GM19351 (cell line): ENCODE data around the gene GDPD3.

ENCODE experiments used
- ATAC-seq: cut with Tn5 transposase; IDR thresholded peaks from one replicate; pipeline ENCODE4 v1.9.1; 2021; ENCODE audit warnings: mild to moderate bottlenecking, moderate library complexity; ENCODE audit not compliant: unreplicated experiment

GDPD3 gene, protein sequence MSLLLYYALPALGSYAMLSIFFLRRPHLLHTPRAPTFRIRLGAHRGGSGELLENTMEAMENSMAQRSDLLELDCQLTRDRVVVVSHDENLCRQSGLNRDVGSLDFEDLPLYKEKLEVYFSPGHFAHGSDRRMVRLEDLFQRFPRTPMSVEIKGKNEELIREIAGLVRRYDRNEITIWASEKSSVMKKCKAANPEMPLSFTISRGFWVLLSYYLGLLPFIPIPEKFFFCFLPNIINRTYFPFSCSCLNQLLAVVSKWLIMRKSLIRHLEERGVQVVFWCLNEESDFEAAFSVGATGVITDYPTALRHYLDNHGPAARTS

DNA sequence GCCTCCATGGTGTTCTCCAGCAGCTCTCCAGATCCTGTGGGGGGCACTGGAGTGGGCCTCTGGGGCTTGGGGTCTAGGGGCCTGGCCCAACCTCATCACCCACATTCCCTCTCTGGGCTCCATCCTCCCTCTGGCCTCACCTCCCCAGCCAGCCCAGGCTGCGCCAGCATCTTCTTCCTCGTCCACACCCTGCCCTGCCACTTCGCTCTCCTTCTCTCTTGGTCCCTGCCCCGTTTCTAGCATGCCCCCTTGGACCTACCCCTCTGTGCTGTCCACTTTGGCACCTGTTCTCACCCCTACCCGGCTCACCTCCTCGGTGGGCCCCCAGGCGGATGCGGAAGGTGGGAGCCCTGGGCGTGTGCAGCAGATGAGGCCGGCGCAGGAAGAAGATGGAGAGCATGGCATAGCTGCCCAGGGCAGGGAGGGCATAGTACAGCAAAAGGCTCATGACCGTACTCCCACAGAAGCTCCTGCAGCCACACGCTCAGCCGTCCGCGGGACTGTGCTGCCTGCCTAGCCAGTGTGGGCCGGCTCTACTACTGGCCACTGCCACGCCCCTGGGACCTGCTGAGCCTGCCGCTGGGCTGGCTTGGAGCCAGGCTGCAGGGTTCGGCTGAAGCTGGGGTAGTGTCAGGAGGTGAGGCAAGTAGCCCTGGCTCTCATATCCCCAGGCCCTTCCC is at the start of gene GDPD3:
Gene GDPD3 (minus strand): TSS at position 507 of the 680 bp plus-strand sequence. CDS start 59 bp downstream, at position 448.
- no peak for ATAC-seq

DNA sequence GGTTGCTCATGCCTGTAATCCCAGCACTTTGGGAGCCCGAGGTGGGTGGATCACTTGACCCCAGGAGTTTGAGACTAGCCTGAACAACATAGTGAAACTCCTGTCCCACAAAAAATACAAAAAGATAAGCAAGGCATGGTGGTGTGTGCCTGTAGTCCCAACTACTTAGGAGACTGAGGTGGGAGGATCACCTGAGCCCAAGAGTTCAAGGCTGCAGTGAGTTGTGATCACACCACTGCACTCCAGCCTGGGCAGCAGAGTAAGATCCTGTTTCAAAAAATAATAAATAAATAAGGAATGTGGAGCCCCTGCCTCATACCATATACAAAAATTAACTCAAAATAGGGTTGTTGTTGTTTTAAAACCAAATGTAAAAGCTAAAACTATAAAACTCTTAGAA is 43.9 kb upstream of the GDPD3 start:
- ATAC-seq, result no peak

DNA sequence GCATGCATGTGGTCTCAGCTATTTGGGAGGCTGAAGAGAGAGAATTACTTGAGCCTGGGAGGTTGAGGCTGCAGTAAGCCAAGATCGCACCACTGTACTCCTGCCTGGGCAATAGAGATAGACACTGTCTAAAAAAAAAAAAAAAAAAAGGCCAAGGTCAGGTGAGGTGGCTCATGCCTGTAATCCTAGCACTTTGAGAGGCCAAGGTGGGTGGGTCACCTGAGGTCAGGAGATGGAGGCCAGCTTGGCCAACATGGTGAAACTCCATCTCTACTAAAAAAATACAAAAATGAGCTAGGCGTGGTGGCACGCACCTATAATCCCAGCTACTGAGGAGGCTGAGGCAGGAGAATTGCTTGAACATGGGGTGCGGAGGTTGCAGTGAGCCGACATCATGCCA is 41.9 kb upstream of the GDPD3 start:
- ATAC-seq, result no peak

DNA sequence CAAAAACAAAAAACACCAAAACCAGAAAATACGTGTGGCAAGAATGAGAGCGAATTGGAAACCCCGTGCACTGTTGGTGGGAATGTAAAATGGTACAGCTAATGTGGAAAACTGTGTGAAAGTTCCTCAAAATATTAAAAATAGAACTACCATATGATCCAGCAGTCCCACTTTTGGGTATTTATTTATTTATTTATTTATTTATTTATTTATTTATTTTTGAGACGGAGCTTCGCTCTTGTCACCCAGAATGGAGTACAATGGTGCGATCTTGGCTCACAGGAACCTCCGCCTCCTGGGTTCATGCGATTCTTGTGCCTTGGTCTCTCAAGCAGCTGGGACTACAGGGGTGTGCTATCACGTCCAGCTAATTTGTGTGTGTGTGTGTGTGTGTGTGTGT is 39.2 kb upstream of the GDPD3 start:
- no peak for ATAC-seq

DNA sequence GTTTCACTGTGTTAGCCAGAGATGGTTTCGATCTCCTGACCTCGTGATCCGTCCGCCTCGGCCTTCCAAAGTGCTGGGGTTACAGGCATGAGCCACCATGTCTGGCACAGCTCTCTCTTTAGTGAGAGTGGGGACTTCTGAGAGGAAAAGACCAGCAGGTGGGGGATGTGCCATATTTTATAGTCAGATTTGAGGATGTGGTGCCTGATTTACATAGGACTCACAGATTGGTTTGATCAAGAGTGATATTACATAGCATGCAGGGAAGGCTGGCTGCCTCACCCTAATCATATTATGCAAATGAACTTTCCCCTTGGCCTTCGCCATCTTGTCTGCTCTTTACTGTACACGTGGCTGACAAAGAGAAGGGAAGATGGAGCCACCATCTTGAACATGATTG is 37.8 kb upstream of the GDPD3 start:
- ATAC-seq, result no peak

DNA sequence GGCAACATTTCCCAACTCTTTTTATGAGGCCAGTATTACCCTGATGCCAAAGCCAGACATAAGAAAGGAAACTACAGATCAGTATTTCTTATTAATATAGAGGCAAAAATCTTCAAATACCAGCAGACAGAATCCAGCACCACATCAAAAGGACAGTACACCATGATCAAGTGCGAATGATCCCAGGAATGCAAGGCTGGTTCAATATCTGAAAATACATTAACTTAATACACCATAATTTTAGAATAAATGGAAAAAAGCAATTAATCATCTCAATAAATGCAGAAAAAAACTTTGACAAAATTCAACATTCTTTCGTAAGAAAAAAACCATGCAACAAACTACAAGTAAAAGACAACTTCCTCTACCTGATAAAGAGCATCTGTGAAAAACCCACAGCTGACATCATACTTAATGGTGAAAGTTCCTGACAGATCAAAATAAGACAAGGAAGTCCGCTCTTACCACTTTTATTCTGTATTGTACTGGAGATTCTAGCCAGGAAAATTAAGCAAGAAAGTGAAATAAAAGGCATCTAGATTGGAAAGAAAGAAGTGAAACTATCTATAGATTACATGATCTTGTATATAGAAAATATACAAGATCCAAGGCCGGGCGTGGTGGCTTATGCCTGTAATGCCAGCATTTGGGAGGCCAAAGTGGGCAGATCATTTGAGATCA is 36.1 kb upstream of the GDPD3 start:
- ATAC-seq, result no peak

DNA sequence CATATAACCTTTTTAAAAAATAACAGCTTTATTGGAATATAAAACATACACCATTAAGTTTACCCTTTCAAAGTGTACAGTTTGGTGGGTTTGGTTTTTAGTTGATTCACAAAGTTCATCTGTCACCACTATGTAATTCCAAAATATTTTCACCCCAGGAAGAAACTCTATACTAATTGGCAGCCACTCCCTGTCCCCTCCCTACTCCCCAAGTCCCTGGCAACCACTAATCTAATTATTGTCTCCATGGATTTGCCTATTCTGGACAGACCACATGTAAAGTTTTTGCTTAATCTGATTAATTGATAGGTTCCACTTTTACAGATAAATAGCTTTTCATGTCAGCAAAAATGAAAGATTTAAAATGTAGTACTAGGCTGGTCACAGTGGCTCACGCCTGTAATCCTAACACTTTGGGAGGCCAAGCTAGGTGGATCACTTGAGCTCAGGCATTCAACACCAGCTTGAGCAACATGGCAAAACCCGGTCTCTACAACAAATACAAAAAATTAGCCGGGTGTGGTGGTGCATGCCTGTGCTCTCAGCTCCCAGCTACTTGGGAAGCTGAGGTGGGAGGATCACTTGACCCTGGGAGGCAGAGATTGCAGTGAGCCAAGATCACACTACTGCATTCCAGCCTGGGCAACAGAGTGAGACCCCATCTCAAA is 34.6 kb upstream of the GDPD3 start:
- no peak for ATAC-seq

DNA sequence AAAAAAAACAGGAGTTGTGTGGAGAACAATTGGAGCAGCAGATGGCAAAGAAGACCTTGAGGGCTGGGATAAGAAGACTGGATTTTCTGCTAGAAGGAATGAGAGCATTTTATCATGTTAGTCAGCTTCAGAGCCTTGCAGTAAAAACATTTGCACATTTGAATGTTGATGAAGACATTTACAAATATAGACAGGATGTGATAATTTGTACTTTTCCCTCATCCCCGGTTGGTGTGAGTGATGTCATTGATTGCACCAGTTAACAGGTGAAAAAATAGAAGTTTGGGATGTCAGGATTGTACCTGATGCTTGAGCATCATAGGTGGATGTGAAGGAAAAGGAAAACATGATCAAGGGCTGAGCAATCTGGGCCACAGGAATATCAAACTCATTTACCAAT is 32.3 kb upstream of the GDPD3 start:
- ATAC-seq, result no peak

DNA sequence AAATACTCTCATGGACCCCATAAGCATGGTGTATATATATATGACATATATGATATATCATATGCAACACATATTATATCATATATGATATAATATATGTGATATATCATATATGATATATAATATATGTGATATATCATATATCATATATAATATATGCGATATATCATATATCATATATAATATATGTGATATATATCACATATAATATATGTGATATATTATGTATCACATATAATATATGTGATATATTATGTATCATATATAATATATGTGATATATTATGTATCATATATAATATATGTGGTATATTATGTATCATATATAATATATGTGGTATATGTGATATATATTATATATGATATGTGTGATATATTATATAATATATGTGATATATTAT is 31.6 kb upstream of the GDPD3 start:
- ATAC-seq, result no peak

DNA sequence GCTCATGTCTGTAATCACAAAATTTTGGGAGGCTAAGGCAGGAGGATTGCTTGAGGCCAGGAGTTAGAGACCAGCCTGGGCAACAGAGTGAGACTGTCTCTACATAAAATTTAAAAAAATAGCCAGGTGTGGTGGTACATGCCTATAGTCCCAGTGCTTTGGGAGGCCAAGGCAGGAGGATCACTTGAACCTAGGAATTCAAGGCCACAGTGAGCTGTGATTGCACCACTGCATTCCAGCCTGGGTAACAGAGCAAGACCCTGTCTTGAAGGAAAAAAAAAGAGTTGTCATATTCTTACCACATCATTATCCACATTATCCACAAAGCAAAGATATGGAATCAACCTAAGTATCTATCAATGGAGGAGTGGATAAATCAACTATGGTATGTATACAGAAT is 30.7 kb upstream of the GDPD3 start:
- no peak for ATAC-seq

DNA sequence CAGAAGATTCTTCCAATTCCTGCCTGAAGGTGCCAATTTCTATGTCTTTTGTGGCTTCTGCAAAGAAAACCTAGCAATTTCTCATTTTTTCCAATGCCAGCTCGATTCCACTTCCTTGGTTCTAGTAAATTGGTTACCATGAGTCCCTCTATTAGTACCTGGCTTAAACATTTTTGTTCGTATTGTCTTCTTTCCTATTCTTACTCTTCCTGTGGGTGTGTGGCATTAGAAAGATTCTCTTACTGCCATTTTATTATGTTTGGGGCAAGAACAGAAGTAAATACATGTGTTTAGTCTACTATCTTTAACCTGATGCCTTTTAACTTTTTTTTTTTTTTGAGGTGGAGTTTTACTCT is 30.0 kb upstream of the GDPD3 start:
- no peak for ATAC-seq

DNA sequence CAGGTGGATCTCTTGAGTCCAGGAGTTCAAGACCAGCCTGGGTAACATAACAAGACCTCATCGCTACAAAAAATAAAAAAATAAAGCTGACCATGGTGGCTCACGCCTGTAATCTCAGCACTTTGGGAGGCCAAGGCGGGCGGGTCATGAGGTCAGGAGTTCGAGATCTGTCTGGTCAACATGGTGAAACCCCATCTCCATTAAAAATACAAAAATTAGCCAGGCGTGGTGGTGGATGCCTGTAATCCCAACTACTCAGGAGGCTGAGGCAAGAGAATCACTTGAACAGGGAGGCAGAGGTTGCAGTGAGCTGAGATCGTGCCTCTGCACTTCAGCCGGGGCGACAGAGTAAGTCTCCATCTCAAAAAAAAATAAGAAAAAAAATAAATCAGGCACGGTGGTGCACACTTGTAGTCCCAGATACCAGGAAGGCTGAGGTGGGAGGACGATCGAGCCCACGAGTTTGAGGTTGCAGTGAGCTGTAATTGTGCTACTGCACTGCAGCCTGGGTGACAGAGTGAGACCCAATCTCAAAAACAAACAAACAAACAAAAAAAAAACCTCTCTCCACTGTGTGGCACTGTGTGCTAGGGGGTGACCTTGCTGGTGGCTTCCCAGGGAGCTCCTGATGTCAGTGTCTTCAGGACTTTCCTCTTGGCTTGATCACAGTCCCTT is 29.5 kb upstream of the GDPD3 start:
- ATAC-seq, result no peak

DNA sequence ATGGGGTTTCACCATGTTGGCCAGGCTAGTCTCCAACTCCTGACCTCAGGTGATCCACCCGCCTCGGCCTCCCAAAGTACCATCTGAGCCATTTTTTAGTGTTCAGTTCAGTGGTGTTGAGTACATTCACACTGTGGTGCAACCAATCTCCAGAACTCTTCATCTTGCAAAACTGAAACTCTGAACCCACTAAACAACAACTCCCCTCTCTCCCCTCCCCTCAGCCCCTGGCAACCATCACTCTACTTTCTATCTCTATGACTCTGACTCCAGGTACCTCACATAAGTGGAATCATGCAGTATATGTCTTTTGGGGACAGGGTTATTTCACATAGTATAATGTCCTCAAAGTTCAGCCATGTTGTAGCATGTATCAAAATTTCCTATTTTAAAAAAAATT is 28.4 kb upstream of the GDPD3 start:
- ATAC-seq, result no peak

DNA sequence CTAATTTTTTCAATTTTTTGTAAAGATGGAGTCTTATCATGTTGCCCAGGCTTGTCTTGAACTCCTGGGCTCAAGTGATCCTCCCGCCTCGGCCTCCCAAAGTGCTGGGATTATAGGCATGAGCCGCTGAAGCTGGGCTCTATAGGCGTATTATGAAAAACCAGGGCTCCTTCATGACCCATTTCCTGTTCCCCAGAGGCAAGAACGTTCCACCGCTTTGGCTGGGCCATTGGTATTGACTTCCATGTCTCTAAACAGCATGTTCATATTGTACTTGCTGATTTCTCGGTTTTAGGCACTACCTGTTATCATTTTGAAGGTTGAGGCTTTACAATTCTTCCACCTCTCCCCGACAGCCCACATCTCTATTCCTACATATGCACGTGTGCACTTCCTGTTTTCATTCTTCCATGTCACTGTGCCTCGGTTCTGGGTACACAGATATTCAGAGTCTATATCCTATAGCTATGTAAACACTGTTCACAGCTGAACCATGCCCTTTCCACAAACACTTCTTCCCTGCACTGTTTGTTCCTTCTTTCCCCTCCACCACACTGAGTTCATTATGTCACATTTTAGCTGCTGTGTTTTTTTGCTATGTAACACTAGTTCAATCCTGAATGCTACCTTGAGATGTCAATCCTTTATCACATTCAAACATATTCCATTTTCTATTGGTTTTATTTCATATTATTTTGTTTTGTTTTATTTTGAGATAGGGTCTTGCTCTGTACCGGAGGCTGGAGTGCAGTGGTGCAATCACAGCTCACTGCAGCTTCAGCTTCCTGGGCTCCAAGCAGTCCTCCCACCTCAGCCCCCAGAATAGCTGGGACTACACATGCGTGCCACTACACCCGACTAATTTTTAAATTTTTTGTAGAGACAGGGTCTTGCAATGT is 26.5 kb upstream of the GDPD3 start:
- no peak for ATAC-seq

DNA sequence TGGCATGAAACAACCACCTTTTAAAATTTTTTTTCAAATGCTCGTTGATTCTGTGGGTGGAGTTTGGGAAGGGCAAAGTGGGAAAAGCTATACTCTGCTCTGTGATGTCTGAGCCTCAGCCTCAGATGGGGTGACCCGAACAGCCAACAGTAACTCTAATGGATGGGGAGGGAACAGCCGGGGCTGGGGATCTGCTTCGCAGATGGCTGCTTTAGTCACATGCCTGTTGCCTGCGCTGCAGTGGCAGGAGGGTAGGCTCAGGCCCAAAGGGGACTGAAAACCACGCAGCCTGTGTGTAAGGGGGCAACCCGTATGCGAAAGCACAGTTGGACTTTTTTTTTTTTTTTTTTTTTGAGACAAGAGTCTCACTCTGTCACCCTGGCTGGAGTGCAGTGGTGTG is 24.6 kb upstream of the GDPD3 start:
- ATAC-seq, result no peak

DNA sequence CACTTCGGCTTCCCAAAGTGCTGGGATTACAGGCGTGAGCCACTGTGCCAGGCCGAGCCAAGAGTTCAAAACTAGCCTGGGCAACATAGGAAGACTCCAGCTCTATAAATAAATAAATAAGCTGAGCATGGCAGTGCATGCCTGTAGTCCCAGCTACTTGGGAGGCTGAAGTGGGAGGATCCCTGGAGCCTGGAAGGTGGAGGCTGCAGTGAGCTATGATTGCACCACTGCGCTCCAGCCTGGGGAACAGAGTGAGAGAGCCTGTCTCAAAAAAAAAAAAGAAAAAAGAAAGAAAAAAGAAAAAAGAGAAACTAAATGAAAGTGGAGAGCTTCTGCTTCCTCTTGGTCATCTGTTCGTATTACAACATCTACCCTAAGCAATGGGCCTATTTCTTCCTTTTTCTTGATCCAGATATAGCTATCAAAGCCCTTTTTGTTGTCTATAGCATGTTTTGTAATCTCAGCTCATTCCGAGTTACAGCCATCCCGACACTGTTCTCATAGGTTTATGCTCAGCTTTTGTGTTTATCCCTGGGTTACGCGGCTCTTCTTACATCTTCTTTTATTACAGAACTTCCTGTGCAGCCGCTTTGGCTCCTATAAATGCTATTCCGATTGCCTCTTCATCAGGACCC is 23.8 kb upstream of the GDPD3 start:
- no peak for ATAC-seq

DNA sequence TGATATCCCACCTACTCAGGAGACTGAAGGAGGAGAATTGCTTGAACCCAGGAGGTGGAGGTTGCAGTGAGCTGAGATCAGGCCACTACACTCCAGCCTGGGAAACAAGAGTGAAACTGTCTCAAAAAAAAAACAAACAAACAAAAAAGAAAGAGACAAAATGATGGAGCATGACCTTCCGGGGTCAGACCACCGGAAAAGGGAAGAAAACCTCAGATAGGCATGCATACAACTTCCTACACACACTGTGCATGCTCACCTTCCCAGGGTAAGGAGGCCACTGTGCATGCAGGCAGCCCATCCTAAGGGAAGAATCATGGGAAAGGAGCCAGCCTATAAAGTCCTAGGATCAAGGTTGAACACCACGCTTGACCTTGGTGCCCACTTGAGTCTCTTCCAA is 19.3 kb upstream of the GDPD3 start:
- ATAC-seq, result no peak

DNA sequence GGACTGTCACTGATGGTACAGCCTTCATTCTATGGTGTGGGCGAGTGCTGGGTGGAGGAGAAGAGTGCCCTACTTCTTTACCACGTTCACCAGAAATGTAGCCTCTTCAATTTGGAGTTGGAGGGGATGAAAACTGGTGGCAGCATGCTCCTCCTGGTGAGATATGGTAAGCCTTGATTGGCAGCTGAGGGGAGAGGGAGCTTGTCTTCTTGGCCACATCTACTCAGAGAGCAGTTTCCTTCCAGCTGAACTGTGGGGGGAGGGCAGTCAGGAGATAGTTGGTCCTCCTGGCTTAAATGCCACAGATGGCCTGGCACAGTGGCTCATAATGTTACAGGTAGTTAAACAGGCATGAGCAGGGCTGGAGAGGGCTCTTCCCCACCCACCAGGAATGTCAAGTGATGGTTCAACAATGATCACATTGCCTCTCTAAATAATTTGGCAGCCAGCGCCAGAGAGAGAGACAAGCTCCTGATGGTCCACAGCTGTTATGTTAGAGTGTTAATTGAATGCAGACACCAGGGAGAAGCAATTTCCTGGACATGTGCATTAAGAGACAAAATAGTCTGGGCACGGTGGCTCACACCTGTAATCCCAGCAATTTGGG is 18.6 kb upstream of the GDPD3 start:
- no peak for ATAC-seq

DNA sequence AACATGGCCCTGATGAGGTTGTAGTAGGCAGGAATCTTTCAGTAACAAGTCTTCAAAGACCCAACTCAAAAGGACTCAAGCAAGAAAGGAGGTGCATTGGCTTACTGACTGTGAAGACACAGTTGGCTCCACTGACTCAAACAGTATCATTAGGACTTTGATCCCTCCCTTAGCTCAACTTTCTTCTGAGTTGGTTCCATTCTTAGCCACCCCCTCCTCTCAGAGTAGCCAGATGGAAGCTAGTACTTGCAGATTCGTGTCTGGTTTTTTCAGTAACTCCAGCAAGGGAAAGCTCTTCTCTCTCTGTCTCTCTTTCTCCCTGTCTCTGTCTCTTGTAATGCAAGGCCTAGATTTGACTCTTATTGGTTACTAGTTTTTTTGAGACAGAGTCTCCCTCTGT is 14.7 kb upstream of the GDPD3 start:
- ATAC-seq, result no peak
